HepG2 (cell line): ENCODE data around the gene DCST2. TPM values are rescaled to one million over a fixed set of nuclear protein-coding genes. Genes with fewer than 3 reads are reported as not detected.

Experiments used
- ARNTL ChIP-seq: sonication (generic); formaldehyde crosslinking; IDR thresholded peaks from 2 replicates; pipeline ENCODE4 v1.4.0; 2020; ENCODE audit warnings: mild to moderate bottlenecking, missing genetic modification reagents
- FOSL1 ChIP-seq: sonication (generic); formaldehyde crosslinking; IDR thresholded peaks from 2 replicates; pipeline ENCODE4 v1.9.0; 2021; ENCODE audit warnings: missing genetic modification reagents, borderline replicate concordance
- FOSL2 ChIP-seq: sonication (generic); formaldehyde crosslinking; IDR thresholded peaks from 2 replicates; pipeline ENCODE4 v1.4.0; 2020; ENCODE audit warnings: missing genetic modification reagents
- KAT8 ChIP-seq: IDR thresholded peaks from 2 replicates; pipeline ENCODE4 v1.6.1; 2016; ENCODE audit warnings: missing genetic modification reagents, missing compliant biosample characterization
- KDM4B ChIP-seq: sonication (generic); formaldehyde crosslinking; IDR thresholded peaks from 2 replicates; pipeline ENCODE4 v1.4.0; 2020; ENCODE audit warnings: missing genetic modification reagents
- KMT2B ChIP-seq: IDR thresholded peaks from 2 replicates; pipeline ENCODE4 v1.6.1; 2016; ENCODE audit warnings: missing genetic modification reagents, missing compliant biosample characterization
- MED8 ChIP-seq: sonication (generic); formaldehyde crosslinking; IDR thresholded peaks from 2 replicates; pipeline ENCODE4 v1.8.1; 2023; ENCODE audit warnings: mild to moderate bottlenecking, missing genetic modification reagents; ENCODE audit not compliant: insufficient replicate concordance
- MXD4 ChIP-seq: IDR thresholded peaks from 2 replicates; pipeline ENCODE4 v1.6.1; 2016; ENCODE audit warnings: mild to moderate bottlenecking, missing biosample characterization, missing genetic modification reagents
- PCBP2 ChIP-seq: fragments of 200-400 bp; formaldehyde crosslinking; optimal IDR thresholded peaks from 2 replicates; pipeline ENCODE3; 2018; ENCODE audit warnings: low read length, low read depth; ENCODE audit not compliant: poor library complexity, severe bottlenecking
- PITX1 ChIP-seq: sonication (generic); formaldehyde crosslinking; IDR thresholded peaks from 2 replicates; pipeline ENCODE4 v1.5.1; 2020; ENCODE audit warnings: mild to moderate bottlenecking, missing genetic modification reagents
- SOX5 ChIP-seq: IDR thresholded peaks from 2 replicates; pipeline ENCODE4 v1.6.1; 2016; ENCODE audit warnings: borderline replicate concordance
- ZNF235 ChIP-seq: sonication (generic); formaldehyde crosslinking; IDR thresholded peaks from 2 replicates; pipeline ENCODE4 v1.8.1; 2023; ENCODE audit warnings: mild to moderate bottlenecking, missing genetic modification reagents, borderline replicate concordance
- ZNF251 ChIP-seq: sonication (generic); formaldehyde crosslinking; IDR thresholded peaks from 2 replicates; pipeline ENCODE4 v1.9.0; 2021; ENCODE audit warnings: mild to moderate bottlenecking, missing genetic modification reagents
- ZNF256 ChIP-seq: sonication (generic); formaldehyde crosslinking; conservative IDR thresholded peaks from 2 replicates; pipeline ENCODE4 v1.4.0; 2020; ENCODE audit warnings: missing genetic modification reagents
- ZNF530 ChIP-seq: sonication (generic); formaldehyde crosslinking; IDR thresholded peaks from 2 replicates; pipeline ENCODE4 v1.5.0; 2020; ENCODE audit warnings: low read depth, mild to moderate bottlenecking, missing genetic modification reagents
- ZNF549 ChIP-seq: sonication (generic); formaldehyde crosslinking; IDR thresholded peaks from 2 replicates; pipeline ENCODE4 v1.5.0; 2020; ENCODE audit warnings: missing genetic modification reagents
- ZNF776 ChIP-seq: sonication (generic); formaldehyde crosslinking; IDR thresholded peaks from 2 replicates; pipeline ENCODE4 v1.4.0; 2020; ENCODE audit warnings: mild to moderate bottlenecking, missing genetic modification reagents
- polyA plus RNA-seq, 8 experiments: library from polyadenylated mRNA; depleted of rRNA in 3 of 8; stranded (reverse) in 7 of 8; unstranded in 1 of 8; fragments of >200 nt; fragmentation: Illumina TruSeq in 4 of 8; extraction: Trizol in 4 of 8; gene quantifications; 2 replicates each; pipeline versions ENCODE4 v1.2.1 to v1.2.3, GENCODE V29; 2011 to 2016; ENCODE audit warnings: low read depth in 4 of 8, missing spikeins in 1 of 8, mixed read lengths in 1 of 8; ENCODE audit not compliant: insufficient read depth in 1 of 8
- total RNA-seq, 5 experiments: library from RNA; depleted of rRNA; stranded (reverse); fragments of >200 nt; fragmentation: Illumina TruSeq; extraction: Trizol; gene quantifications; 2 replicates each; pipeline ENCODE4 v1.2.3, GENCODE V29; 2016; ENCODE audit warnings: low read depth in 1 of 5
- TF ChIP-seq, protein P1 (sequence below): sonication (generic); formaldehyde crosslinking; IDR thresholded peaks from 2 replicates; pipeline ENCODE4 v1.4.0; 2020; ENCODE audit warnings: mild to moderate bottlenecking, missing genetic modification reagents
- TF ChIP-seq, protein P2 (sequence below): sonication (generic); formaldehyde crosslinking; IDR thresholded peaks from 2 replicates; pipeline ENCODE4 v1.4.0; 2020; ENCODE audit warnings: missing genetic modification reagents, mild to moderate bottlenecking, borderline replicate concordance
- TF ChIP-seq, protein P3 (sequence below): sonication (generic); formaldehyde crosslinking; IDR thresholded peaks from 2 replicates; pipeline ENCODE4 v1.5.0; 2020; ENCODE audit warnings: mild to moderate bottlenecking, missing genetic modification reagents, moderate library complexity
- TF ChIP-seq, protein P4 (sequence below): sonication (generic); formaldehyde crosslinking; IDR thresholded peaks from 2 replicates; pipeline ENCODE4 v1.8.0; 2022; ENCODE audit warnings: missing genetic modification reagents, mild to moderate bottlenecking, inconsistent platforms, borderline replicate concordance
- TF ChIP-seq, protein P5 (sequence below): IDR thresholded peaks from 2 replicates; pipeline ENCODE4 v1.6.1; 2018; ENCODE audit warnings: missing genetic modification reagents, mild to moderate bottlenecking, missing compliant biosample characterization

DCST2 gene
- total and polyA plus RNA-seq, 2 of the 13 experiments (the other 11 are each of a cell fraction or from before 2014, with no cell fraction given): 0.74 TPM; not detected in 1

DNA sequence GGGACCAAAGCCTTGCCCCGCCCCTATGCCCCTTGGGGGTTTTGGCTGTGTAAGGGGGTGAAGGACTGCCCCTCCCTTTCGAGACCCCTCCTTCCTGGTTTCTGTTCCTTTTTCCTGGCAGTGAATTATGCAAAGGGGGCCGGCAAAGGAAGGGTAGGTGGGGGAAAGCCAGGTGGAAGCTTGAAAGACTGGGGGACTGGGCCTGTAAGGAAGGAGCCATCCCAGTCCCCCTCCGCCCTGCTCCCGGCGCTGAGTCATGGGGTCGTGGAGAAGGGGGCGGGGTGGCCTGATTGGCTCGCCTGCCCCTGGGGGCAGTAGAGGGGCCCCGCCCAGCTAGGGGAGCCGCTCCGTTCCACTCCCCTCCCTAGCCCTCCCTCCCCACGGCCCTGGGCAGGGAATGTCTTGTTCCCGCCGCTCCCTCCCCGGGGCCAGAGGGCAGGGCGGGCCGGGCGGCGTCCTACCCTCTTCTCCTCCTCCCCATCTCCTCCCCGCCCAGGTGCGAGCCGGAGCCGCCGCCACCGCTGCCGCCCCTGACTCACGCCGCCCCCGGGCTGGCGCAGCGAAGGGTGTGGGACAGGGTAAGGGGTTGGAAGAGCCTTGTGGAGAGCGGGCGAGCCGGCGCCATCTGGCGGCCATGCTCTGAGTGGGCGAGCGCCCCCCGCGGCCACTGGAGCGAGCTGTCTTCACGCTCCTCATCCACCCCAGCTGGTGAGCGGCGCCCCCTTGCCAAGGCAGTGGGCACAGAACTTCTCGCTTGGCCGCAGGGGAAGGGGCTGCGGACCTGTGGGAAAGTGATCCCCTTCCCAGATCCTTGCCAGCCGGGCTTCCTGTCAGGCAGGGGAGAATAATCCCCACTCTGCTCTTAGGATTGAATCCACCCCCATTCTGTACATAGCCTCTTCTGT lies 16.3 kb downstream of the DCST2 start (continued):
- TF ChIP-seq KMT2B (CRISPR knock-in tag) (peak; percentile 62; the same call in 1 of the 2 replicates), ARNTL (peak; percentile 34; the same call in 1 of the 2 replicates), KAT8 (peak; percentile 85), KDM4B (CRISPR knock-in tag) (peak; percentile 88; the same call in 1 of the 2 replicates), PITX1 (peak; percentile 50; the same call in 1 of the 2 replicates), ZNF776 (peak; percentile 86), MXD4 (CRISPR knock-in tag) (peak; percentile 73; the same call in 1 of the 2 replicates), ZNF530 (no peak), FOSL1 (CRISPR knock-in tag) (no peak; the same call in 1 of the 2 replicates), MED8 (CRISPR knock-in tag) (peak; percentile 50), ZNF549 (CRISPR knock-in tag) (no peak), ZNF251 (no peak), SOX5 (CRISPR knock-in tag) (peak; percentile 47; the same call in 1 of the 2 replicates), PCBP2 (no peak), ZNF256 (CRISPR knock-in tag) (peak; percentile 67; the same call in 1 of the 2 replicates), FOSL2 (CRISPR knock-in tag) (peak; percentile 83), ZNF235 (CRISPR knock-in tag) (peak; percentile 86; the same call in 1 of the 2 replicates)
- TF ChIP-seq, protein P1, sequence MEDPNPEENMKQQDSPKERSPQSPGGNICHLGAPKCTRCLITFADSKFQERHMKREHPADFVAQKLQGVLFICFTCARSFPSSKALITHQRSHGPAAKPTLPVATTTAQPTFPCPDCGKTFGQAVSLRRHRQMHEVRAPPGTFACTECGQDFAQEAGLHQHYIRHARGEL (CRISPR knock-in tag): no peak
- TF ChIP-seq, protein P2, sequence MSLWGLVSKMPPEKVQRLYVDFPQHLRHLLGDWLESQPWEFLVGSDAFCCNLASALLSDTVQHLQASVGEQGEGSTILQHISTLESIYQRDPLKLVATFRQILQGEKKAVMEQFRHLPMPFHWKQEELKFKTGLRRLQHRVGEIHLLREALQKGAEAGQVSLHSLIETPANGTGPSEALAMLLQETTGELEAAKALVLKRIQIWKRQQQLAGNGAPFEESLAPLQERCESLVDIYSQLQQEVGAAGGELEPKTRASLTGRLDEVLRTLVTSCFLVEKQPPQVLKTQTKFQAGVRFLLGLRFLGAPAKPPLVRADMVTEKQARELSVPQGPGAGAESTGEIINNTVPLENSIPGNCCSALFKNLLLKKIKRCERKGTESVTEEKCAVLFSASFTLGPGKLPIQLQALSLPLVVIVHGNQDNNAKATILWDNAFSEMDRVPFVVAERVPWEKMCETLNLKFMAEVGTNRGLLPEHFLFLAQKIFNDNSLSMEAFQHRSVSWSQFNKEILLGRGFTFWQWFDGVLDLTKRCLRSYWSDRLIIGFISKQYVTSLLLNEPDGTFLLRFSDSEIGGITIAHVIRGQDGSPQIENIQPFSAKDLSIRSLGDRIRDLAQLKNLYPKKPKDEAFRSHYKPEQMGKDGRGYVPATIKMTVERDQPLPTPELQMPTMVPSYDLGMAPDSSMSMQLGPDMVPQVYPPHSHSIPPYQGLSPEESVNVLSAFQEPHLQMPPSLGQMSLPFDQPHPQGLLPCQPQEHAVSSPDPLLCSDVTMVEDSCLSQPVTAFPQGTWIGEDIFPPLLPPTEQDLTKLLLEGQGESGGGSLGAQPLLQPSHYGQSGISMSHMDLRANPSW (CRISPR knock-in tag): no peak
- TF ChIP-seq, protein P3, sequence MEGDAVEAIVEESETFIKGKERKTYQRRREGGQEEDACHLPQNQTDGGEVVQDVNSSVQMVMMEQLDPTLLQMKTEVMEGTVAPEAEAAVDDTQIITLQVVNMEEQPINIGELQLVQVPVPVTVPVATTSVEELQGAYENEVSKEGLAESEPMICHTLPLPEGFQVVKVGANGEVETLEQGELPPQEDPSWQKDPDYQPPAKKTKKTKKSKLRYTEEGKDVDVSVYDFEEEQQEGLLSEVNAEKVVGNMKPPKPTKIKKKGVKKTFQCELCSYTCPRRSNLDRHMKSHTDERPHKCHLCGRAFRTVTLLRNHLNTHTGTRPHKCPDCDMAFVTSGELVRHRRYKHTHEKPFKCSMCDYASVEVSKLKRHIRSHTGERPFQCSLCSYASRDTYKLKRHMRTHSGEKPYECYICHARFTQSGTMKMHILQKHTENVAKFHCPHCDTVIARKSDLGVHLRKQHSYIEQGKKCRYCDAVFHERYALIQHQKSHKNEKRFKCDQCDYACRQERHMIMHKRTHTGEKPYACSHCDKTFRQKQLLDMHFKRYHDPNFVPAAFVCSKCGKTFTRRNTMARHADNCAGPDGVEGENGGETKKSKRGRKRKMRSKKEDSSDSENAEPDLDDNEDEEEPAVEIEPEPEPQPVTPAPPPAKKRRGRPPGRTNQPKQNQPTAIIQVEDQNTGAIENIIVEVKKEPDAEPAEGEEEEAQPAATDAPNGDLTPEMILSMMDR: peak; percentile 99
- TF ChIP-seq, protein P4, sequence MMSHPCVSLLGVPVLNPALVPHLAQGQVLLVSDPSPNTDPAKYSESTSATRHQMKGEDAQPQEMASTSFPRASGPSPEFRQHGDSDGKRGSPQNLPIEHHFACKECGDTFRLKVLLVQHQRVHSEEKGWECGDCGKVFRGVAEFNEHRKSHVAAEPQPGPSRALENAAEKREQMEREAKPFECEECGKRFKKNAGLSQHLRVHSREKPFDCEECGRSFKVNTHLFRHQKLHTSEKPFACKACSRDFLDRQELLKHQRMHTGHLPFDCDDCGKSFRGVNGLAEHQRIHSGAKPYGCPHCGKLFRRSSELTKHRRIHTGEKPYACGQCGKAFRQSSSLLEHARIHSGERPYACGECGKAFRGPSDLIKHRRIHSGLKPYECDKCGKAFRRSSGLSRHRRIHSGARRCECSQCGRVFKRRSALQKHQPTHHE (CRISPR knock-in tag): peak; percentile 88; the same call in 1 of the 2 replicates
- TF ChIP-seq, protein P5, sequence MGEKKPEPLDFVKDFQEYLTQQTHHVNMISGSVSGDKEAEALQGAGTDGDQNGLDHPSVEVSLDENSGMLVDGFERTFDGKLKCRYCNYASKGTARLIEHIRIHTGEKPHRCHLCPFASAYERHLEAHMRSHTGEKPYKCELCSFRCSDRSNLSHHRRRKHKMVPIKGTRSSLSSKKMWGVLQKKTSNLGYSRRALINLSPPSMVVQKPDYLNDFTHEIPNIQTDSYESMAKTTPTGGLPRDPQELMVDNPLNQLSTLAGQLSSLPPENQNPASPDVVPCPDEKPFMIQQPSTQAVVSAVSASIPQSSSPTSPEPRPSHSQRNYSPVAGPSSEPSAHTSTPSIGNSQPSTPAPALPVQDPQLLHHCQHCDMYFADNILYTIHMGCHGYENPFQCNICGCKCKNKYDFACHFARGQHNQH (CRISPR knock-in tag): peak; percentile 88; the same call in 1 of the 2 replicates
